GM12892 (cell line): ENCODE results near the gene TRIM23.

Experiments used
- POLR2A ChIP-seq: IDR thresholded peaks from 2 replicates; pipeline ENCODE4 v1.6.1; 2011; ENCODE audit warnings: low read depth, low read length, control low read depth
- POLR2AphosphoS5 ChIP-seq: IDR thresholded peaks from 2 replicates; pipeline ENCODE4 v1.6.1; 2011; ENCODE audit warnings: low read depth, low read length, control low read depth
- TAF1 ChIP-seq: IDR thresholded peaks from 2 replicates; pipeline ENCODE4 v1.6.1; 2011; ENCODE audit warnings: low read depth, mild to moderate bottlenecking, control low read depth, low read length, borderline replicate concordance

GRCh38 chr5:65624025-65624570 is at the start of gene TRIM23:
- TF ChIP-seq POLR2AphosphoS5 = no peak
- TF ChIP-seq TAF1 = peak; percentile 48; the same call in 1 of the 2 replicates
- peak; percentile 55; the same call in 1 of the 2 replicates for TF ChIP-seq POLR2A
